ENCODE data around the gene LRRC40.
"Not testable (repeated sequence)": the region's sequence is repeated elsewhere in the genome, so short reads cannot be mapped to it uniquely, and the experiment has no call there.

The LRRC40 gene

DNA sequence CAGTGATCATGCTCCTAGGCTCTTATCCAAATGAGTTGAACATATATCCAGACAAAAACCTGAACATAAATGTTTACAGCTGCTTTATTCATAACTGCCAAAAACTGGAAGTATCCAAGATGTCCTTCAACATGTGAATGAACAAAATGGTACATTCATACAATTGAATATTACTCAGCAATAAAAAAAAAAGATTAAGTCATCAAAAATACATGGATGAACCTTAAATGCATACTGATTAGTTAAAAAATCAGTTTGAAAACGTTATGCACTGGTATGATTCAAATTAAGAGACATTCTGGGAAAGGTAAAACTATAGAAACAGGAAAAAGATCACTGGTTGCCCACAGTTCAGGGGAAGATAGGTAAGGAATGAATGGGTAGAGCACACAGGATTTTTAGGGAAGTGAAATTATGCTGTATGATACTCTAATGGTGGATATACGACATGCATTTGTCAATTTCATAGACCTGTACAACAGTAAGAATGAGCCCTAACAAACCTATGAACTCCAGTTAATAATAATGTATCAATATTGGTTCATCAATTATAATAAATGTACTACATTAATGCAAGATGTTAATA, 3.1 kb downstream of the LRRC40 start:
- no peak overlapping the region for H3K9ac ChIP-seq (ENCODE audit: low read length)
- H3K36me3 ChIP-seq (ENCODE audit: control insufficient read depth, low read depth, low read length), result no peaks in the 10 kb centered on the region
- no peaks in the 10 kb centered on the region for H3K27me3 ChIP-seq (ENCODE audit: control insufficient read depth, insufficient read depth, low read length)
- H3K4me1 ChIP-seq (ENCODE audit: control insufficient read depth, low read depth, low read length), result peaks cover 4% of the 10 kb centered on the region
- H3K9me3 ChIP-seq (ENCODE audit: control insufficient read depth, low read depth, low read length), result no peaks in the 10 kb centered on the region
- H3K4me3 ChIP-seq (ENCODE audit: low read length), result no peak overlapping the region
- H3K27ac ChIP-seq (ENCODE audit: low read length), result no peak overlapping the region

DNA sequence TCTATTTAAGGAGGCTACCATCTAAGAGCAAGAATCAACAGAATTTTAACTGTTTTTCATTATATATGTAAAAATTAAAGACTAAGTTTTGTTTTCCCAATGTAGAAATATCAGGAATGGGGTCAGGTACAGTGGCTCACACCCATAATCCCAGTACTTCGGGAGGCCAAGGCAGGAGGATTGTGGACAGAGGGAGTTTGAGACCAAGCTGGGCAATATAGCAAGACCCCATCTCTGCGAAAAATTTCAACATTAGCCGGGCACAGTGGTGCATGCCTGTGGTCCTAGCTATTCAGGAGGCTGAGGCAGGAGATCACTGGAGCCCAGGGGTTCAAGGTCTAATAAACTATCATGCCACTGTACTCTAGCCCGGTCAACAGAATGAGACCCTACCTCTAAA, 5.3 kb downstream of the LRRC40 start:
- no peaks in the 10 kb centered on the region for H3K36me3 ChIP-seq (ENCODE audit: control insufficient read depth, low read depth, low read length)
- no peaks in the 10 kb centered on the region for H3K27me3 ChIP-seq (ENCODE audit: control insufficient read depth, insufficient read depth, low read length)
- peaks cover 4% of the 10 kb centered on the region for H3K4me1 ChIP-seq (ENCODE audit: control insufficient read depth, low read depth, low read length)
- no peak overlapping the region for H3K9ac ChIP-seq (ENCODE audit: low read length)
- H3K9me3 ChIP-seq (ENCODE audit: control insufficient read depth, low read depth, low read length), result no peaks in the 10 kb centered on the region
- no peak overlapping the region for H3K4me3 ChIP-seq (ENCODE audit: low read length)
- no peak overlapping the region for H3K27ac ChIP-seq (ENCODE audit: low read length)

- no peak overlapping the region for H3K27ac ChIP-seq (ENCODE audit: low read length)
These were observed 9.0 kb downstream of the LRRC40 start for GRCh38 chr1:70196333-70196732.

DNA sequence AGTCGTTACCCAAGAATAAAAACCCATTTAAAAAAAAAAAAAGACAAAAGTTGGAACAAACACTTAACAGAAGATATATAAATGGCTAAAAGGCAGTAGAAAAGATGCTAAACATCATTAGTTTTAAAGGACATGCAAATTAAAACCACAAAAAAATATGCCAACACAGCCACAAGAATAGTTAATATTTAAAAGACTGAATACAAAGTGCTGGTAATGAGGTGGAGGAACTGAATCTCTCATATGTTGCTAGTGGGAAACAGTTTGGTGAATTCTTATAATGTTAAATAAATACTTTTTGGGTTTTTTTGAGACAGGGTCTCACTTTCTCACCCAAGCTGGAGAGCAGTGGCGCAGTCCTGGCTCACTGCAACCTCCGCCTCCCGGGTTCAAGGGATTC, 10.0 kb downstream of the LRRC40 start:
- Histone ChIP-seq H3K27ac (ENCODE audit: low read length) (no peak overlapping the region), H3K9ac (ENCODE audit: low read length) (no peak overlapping the region), H3K36me3 (ENCODE audit: control insufficient read depth, low read depth, low read length) (no peaks in the 10 kb centered on the region), H3K4me1 (ENCODE audit: control insufficient read depth, low read depth, low read length) (no peaks in the 10 kb centered on the region), H3K4me3 (ENCODE audit: low read length) (no peak overlapping the region), H3K9me3 (ENCODE audit: control insufficient read depth, low read depth, low read length) (no peaks in the 10 kb centered on the region), H3K27me3 (ENCODE audit: control insufficient read depth, insufficient read depth, low read length) (no peaks in the 10 kb centered on the region)

More at GRCh38 chr1:70196333-70196732, 9.0 kb downstream of the LRRC40 start:
- no peak overlapping the region for H3K9ac ChIP-seq (ENCODE audit: low read length)
- no peaks in the 10 kb centered on the region for H3K27me3 ChIP-seq (ENCODE audit: control insufficient read depth, insufficient read depth, low read length)
- no peaks in the 10 kb centered on the region for H3K36me3 ChIP-seq (ENCODE audit: control insufficient read depth, low read depth, low read length)
- H3K4me3 ChIP-seq (ENCODE audit: low read length), result no peak overlapping the region
- H3K9me3 ChIP-seq (ENCODE audit: control insufficient read depth, low read depth, low read length), result no peaks in the 10 kb centered on the region
- H3K4me1 ChIP-seq (ENCODE audit: control insufficient read depth, low read depth, low read length), result no peaks in the 10 kb centered on the region

DNA sequence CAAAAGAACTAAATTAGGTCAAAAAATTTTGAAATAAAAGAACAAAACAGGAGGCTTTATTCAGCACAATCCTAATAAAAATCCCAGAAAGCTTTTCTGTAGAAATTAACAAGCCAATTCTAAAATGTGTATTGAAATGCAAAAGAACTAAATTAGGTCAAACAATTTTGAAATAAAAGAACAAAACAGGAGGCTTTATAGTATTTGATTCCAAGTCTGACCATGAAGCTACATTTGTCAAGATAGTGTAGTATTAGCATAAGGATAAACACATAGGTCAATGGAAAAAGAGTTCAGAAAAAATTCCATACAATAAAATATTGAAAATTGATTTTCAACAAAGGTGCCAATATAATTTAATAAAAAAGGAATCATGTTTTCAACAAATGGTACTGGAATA, 10.8 kb downstream of the LRRC40 start:
- no peaks in the 10 kb centered on the region for H3K9me3 ChIP-seq (ENCODE audit: control insufficient read depth, low read depth, low read length)
- H3K4me1 ChIP-seq (ENCODE audit: control insufficient read depth, low read depth, low read length), result no peaks in the 10 kb centered on the region
- no peaks in the 10 kb centered on the region for H3K36me3 ChIP-seq (ENCODE audit: control insufficient read depth, low read depth, low read length)
- no peak overlapping the region for H3K4me3 ChIP-seq (ENCODE audit: low read length)
- H3K9ac ChIP-seq (ENCODE audit: low read length), result no peak overlapping the region
- H3K27ac ChIP-seq (ENCODE audit: low read length), result no peak overlapping the region
- H3K27me3 ChIP-seq (ENCODE audit: control insufficient read depth, insufficient read depth, low read length), result no peaks in the 10 kb centered on the region

GRCh38 chr1:70192446-70192845, 12.9 kb downstream of the LRRC40 start:
- not testable (repeated sequence) for H3K4me3 ChIP-seq (ENCODE audit: low read length); H3K27me3 ChIP-seq (ENCODE audit: control insufficient read depth, insufficient read depth, low read length); H3K36me3 ChIP-seq (ENCODE audit: control insufficient read depth, low read depth, low read length); H3K9ac ChIP-seq (ENCODE audit: low read length); H3K4me1 ChIP-seq (ENCODE audit: control insufficient read depth, low read depth, low read length); H3K9me3 ChIP-seq (ENCODE audit: control insufficient read depth, low read depth, low read length); H3K27ac ChIP-seq (ENCODE audit: low read length)

GRCh38 chr1:70190180-70190579, 15.2 kb downstream of the LRRC40 start:
- Histone ChIP-seq H3K9me3 (ENCODE audit: control insufficient read depth, low read depth, low read length) (no peaks in the 10 kb centered on the region), H3K27me3 (ENCODE audit: control insufficient read depth, insufficient read depth, low read length) (no peaks in the 10 kb centered on the region), H3K4me3 (ENCODE audit: low read length) (no peak overlapping the region), H3K9ac (ENCODE audit: low read length) (no peak overlapping the region), H3K36me3 (ENCODE audit: control insufficient read depth, low read depth, low read length) (no peaks in the 10 kb centered on the region), H3K27ac (ENCODE audit: low read length) (no peak overlapping the region), H3K4me1 (ENCODE audit: control insufficient read depth, low read depth, low read length) (no peaks in the 10 kb centered on the region)

- Histone ChIP-seq H3K27ac (ENCODE audit: low read length) (no peak overlapping the region), H3K4me3 (ENCODE audit: low read length) (no peak overlapping the region), H3K4me1 (ENCODE audit: control insufficient read depth, low read depth, low read length) (no peaks in the 10 kb centered on the region), H3K36me3 (ENCODE audit: control insufficient read depth, low read depth, low read length) (no peaks in the 10 kb centered on the region), H3K9ac (ENCODE audit: low read length) (no peak overlapping the region), H3K9me3 (ENCODE audit: control insufficient read depth, low read depth, low read length) (no peaks in the 10 kb centered on the region), H3K27me3 (ENCODE audit: control insufficient read depth, insufficient read depth, low read length) (no peaks in the 10 kb centered on the region)
These were observed 16.9 kb downstream of the LRRC40 start for GRCh38 chr1:70188522-70188921.

DNA sequence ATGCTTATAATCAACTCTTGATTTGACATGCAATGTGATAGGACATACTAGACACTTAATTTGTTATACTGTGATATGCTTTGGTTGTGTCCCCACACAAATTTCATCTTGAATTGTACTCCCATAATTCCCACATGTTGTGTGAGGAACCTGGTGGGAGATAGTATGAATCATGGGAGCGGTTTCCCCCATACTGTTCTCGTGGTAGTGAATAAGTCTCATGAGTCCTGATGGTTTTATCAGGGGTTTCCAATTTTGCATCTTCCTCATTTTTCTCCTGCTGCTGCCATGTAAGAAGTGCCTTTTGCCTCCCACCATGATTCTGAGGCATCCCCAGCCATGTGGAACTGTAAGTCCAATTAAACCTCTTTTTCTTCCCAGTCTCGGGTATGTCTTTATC, 20.2 kb downstream of the LRRC40 start:
- H3K9me3 ChIP-seq (ENCODE audit: control insufficient read depth, low read depth, low read length); H3K36me3 ChIP-seq (ENCODE audit: control insufficient read depth, low read depth, low read length); H3K27ac ChIP-seq (ENCODE audit: low read length); H3K4me1 ChIP-seq (ENCODE audit: control insufficient read depth, low read depth, low read length); H3K9ac ChIP-seq (ENCODE audit: low read length); H3K27me3 ChIP-seq (ENCODE audit: control insufficient read depth, insufficient read depth, low read length); H3K4me3 ChIP-seq (ENCODE audit: low read length): not testable (repeated sequence)

DNA sequence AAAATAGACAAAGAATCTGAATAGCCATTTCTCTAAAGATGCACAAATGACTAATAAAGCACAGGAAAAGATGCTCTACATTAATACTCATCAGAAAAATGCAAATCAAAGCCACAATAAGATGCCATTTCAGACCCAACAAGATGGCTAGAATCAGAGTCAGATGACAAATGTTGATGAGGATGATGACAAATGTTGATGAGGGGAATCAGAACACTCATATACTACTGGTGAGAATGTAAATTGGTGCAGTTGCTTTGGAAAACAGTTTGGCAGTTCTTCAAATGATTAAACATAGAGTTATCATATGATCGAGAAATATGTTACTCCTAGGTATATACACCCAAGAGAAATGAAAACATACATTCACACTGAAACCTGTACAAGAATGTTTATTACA, 33.9 kb downstream of the LRRC40 start:
- no peaks in the 10 kb centered on the region for H3K36me3 ChIP-seq (ENCODE audit: control insufficient read depth, low read depth, low read length)
- H3K27me3 ChIP-seq (ENCODE audit: control insufficient read depth, insufficient read depth, low read length), result no peaks in the 10 kb centered on the region
- no peak overlapping the region for H3K27ac ChIP-seq (ENCODE audit: low read length)
- H3K9me3 ChIP-seq (ENCODE audit: control insufficient read depth, low read depth, low read length), result no peaks in the 10 kb centered on the region
- H3K4me1 ChIP-seq (ENCODE audit: control insufficient read depth, low read depth, low read length), result no peaks in the 10 kb centered on the region
- no peak overlapping the region for H3K4me3 ChIP-seq (ENCODE audit: low read length)
- H3K9ac ChIP-seq (ENCODE audit: low read length), result no peak overlapping the region

- no peaks in the 10 kb centered on the region for H3K36me3 ChIP-seq (ENCODE audit: control insufficient read depth, low read depth, low read length)
- H3K9ac ChIP-seq (ENCODE audit: low read length), result no peak overlapping the region
- H3K4me3 ChIP-seq (ENCODE audit: low read length), result no peak overlapping the region
- no peaks in the 10 kb centered on the region for H3K9me3 ChIP-seq (ENCODE audit: control insufficient read depth, low read depth, low read length)
- H3K27ac ChIP-seq (ENCODE audit: low read length), result no peak overlapping the region
- H3K4me1 ChIP-seq (ENCODE audit: control insufficient read depth, low read depth, low read length), result no peaks in the 10 kb centered on the region
- no peaks in the 10 kb centered on the region for H3K27me3 ChIP-seq (ENCODE audit: control insufficient read depth, insufficient read depth, low read length)
These were observed 36.1 kb downstream of the LRRC40 start for GRCh38 chr1:70169018-70169839.

GRCh38 chr1:70168283-70168682, 37.1 kb downstream of the LRRC40 start:
- H3K4me3 ChIP-seq (ENCODE audit: low read length), result no peak overlapping the region

More at GRCh38 chr1:70168283-70168682, 37.1 kb downstream of the LRRC40 start:
- H3K36me3 ChIP-seq (ENCODE audit: control insufficient read depth, low read depth, low read length), result no peaks in the 10 kb centered on the region
- no peaks in the 10 kb centered on the region for H3K4me1 ChIP-seq (ENCODE audit: control insufficient read depth, low read depth, low read length)
- H3K27me3 ChIP-seq (ENCODE audit: control insufficient read depth, insufficient read depth, low read length), result no peaks in the 10 kb centered on the region
- no peak overlapping the region for H3K9ac ChIP-seq (ENCODE audit: low read length)
- H3K9me3 ChIP-seq (ENCODE audit: control insufficient read depth, low read depth, low read length), result no peaks in the 10 kb centered on the region
- H3K27ac ChIP-seq (ENCODE audit: low read length), result no peak overlapping the region
